ENCODE results near the gene VPS50.
"Not testable (repeated sequence)": the region's sequence is repeated elsewhere in the genome, so short reads cannot be mapped to it uniquely, and the experiment has no call there.

- TF ChIP-seq CTCF (IDR thresholded peaks at IDR 0.05 in 2 of 3, conservative IDR thresholded peaks at IDR 0.05 in 1 of 3; ENCODE audit: control insufficient read depth in 2 of 3, extremely low read depth in 1 of 3, insufficient read depth in 1 of 3, low read depth in 3 of 3, low read length in 3 of 3); SPI1 (IDR thresholded peaks at IDR 0.05; ENCODE audit: borderline replicate concordance, insufficient read depth, low read depth, low read length); E2F8 (IDR thresholded peaks at IDR 0.05; ENCODE audit: low read depth, partially characterized antibody); FOS (IDR thresholded peaks at IDR 0.05; ENCODE audit: borderline replicate concordance, extremely low read depth, insufficient read length); SIX5 (IDR thresholded peaks at IDR 0.05; ENCODE audit: low read depth, low read length, severe bottlenecking); RCOR1 (conservative IDR thresholded peaks at IDR 0.05; ENCODE audit: low read depth, low read length); YY1 (IDR thresholded peaks at IDR 0.05; ENCODE audit: low read depth, low read length); SUZ12 (IDR thresholded peaks at IDR 0.05; ENCODE audit: unreplicated experiment); TARDBP (IDR thresholded peaks at IDR 0.05; ENCODE audit: borderline replicate concordance): not testable (repeated sequence)
- TF ChIP-seq, protein P1, sequence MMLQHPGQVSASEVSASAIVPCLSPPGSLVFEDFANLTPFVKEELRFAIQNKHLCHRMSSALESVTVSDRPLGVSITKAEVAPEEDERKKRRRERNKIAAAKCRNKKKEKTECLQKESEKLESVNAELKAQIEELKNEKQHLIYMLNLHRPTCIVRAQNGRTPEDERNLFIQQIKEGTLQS (IDR thresholded peaks at IDR 0.05; ENCODE audit: borderline replicate concordance, extremely low read depth, low read depth, low read length), result not testable (repeated sequence)
Measured at GRCh38 chr7:93326291-93326690, 94.1 kb downstream of the VPS50 start.
